ENCODE data around the gene CYFIP2. TPM values are rescaled to one million over a fixed set of nuclear protein-coding genes. Genes with fewer than 3 reads are reported as not detected.
A peak's percentile ranks its signal among the peaks of the same experiment; 100 is the strongest.

CYFIP2 gene
- polyA plus RNA-seq, 1 donor (not counting 4 experiments of a cell fraction or from before 2014, with no cell fraction given), result 0.62 TPM

GRCh38 chr5:157384971-157385709 lies 119.2 kb downstream of the CYFIP2 start:
- DNase-seq (ENCODE audit: low read depth, low spot score), result no peak
- H3K27ac ChIP-seq (ENCODE audit: control insufficient read depth, insufficient read depth, low read length), result no peak overlapping the region
- no peaks in the 10 kb centered on the region for H3K9me3 ChIP-seq (ENCODE audit: control insufficient read depth, low read depth, low read length)
- H3K9ac ChIP-seq (ENCODE audit: control insufficient read depth, extremely low read depth, insufficient read depth, low read length), result no peak overlapping the region
- no peaks in the 10 kb centered on the region for H4K20me1 ChIP-seq (ENCODE audit: control insufficient read depth, extremely low read depth, insufficient read depth, low read length)
- TF ChIP-seq, protein P1, sequence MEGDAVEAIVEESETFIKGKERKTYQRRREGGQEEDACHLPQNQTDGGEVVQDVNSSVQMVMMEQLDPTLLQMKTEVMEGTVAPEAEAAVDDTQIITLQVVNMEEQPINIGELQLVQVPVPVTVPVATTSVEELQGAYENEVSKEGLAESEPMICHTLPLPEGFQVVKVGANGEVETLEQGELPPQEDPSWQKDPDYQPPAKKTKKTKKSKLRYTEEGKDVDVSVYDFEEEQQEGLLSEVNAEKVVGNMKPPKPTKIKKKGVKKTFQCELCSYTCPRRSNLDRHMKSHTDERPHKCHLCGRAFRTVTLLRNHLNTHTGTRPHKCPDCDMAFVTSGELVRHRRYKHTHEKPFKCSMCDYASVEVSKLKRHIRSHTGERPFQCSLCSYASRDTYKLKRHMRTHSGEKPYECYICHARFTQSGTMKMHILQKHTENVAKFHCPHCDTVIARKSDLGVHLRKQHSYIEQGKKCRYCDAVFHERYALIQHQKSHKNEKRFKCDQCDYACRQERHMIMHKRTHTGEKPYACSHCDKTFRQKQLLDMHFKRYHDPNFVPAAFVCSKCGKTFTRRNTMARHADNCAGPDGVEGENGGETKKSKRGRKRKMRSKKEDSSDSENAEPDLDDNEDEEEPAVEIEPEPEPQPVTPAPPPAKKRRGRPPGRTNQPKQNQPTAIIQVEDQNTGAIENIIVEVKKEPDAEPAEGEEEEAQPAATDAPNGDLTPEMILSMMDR (optimal IDR thresholded peaks at IDR 0.05 in 1 of 3, IDR thresholded peaks at IDR 0.05 in 1 of 3, conservative IDR thresholded peaks at IDR 0.05 in 1 of 3; ENCODE audit: extremely low read depth in 1 of 3, insufficient read depth in 2 of 3, low read length in 3 of 3), result no peak
- no peak for TF ChIP-seq EZH2 (IDR thresholded peaks at IDR 0.05; ENCODE audit: low read length)
- no peaks in the 10 kb centered on the region for H3K27me3 ChIP-seq (ENCODE audit: control insufficient read depth, extremely low read depth, insufficient read depth, low read length)
- dilution Hi-C loops (cut with MboI; ENCODE audit: extremely low pct_ligation_motif_present, low sequenced_read_pairs), result no loop called here
- no peak overlapping the region for H3K4me3 ChIP-seq (ENCODE audit: control insufficient read depth in 2 of 3, extremely low read depth in 1 of 3, insufficient read depth in 2 of 3, low read depth in 1 of 3, low read length in 3 of 3)
- H3K4me1 ChIP-seq (ENCODE audit: control insufficient read depth, extremely low read depth, insufficient read depth, low read length), result peaks cover 26% of the 10 kb centered on the region
- peak; percentile 71 for FAIRE-seq
- H3K9me1 ChIP-seq (ENCODE audit: control insufficient read depth, extremely low read depth, insufficient read depth, low read length), result no peaks in the 10 kb centered on the region
- no peaks in the 10 kb centered on the region for H3K79me2 ChIP-seq (ENCODE audit: control insufficient read depth, insufficient read depth, low read length)
- no peaks in the 10 kb centered on the region for H3K36me3 ChIP-seq (ENCODE audit: control insufficient read depth in 2 of 2, extremely low read depth in 1 of 2, insufficient read depth in 2 of 2, low read length in 2 of 2)
- H2AFZ ChIP-seq (ENCODE audit: control insufficient read depth, low read length), result peak overlapping the region; percentile 54
- peak overlapping the region; percentile 22 for H3K4me2 ChIP-seq (ENCODE audit: control insufficient read depth, extremely low read depth, insufficient read depth, low read depth, low read length)

DNA sequence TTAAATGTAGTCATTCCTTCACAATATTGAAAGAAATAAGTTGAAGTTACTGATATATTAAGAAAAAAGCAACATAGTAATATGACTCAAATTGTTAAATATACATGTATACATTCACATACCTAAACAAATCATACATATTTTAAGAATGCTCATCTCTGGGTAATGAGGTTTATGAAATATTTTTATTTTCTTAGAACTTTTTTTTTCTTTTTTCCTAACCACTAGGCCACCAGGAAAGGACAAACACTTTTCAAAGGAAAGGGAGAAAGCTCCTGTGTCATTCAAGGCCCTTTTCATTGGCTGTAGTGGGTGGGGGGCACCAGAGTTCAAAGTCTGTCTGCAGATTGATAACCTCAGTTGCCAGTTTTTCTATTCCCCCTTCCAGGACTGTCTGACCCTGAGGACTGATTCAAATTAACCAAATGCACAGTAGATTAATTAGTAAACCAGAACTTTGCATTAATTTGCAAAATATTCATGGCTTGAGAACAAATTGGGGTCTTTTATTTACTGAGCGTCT lies 121.2 kb downstream of the CYFIP2 start:
- no peaks in the 10 kb centered on the region for H4K20me1 ChIP-seq (ENCODE audit: control insufficient read depth, extremely low read depth, insufficient read depth, low read length)
- H3K79me2 ChIP-seq (ENCODE audit: control insufficient read depth, insufficient read depth, low read length), result no peaks in the 10 kb centered on the region
- no peaks in the 10 kb centered on the region for H3K9me1 ChIP-seq (ENCODE audit: control insufficient read depth, extremely low read depth, insufficient read depth, low read length)
- TF ChIP-seq EZH2 (IDR thresholded peaks at IDR 0.05; ENCODE audit: low read length), result no peak
- TF ChIP-seq, protein P1 (optimal IDR thresholded peaks at IDR 0.05 in 1 of 3, IDR thresholded peaks at IDR 0.05 in 1 of 3, conservative IDR thresholded peaks at IDR 0.05 in 1 of 3; ENCODE audit: extremely low read depth in 1 of 3, insufficient read depth in 2 of 3, low read length in 3 of 3), result no peak
- H3K27me3 ChIP-seq (ENCODE audit: control insufficient read depth, extremely low read depth, insufficient read depth, low read length), result no peaks in the 10 kb centered on the region
- peaks cover 36% of the 10 kb centered on the region for H3K4me1 ChIP-seq (ENCODE audit: control insufficient read depth, extremely low read depth, insufficient read depth, low read length)
- peak overlapping the region; percentile 12 for H3K4me2 ChIP-seq (ENCODE audit: control insufficient read depth, extremely low read depth, insufficient read depth, low read depth, low read length)
- H2AFZ ChIP-seq (ENCODE audit: control insufficient read depth, low read length), result no peak overlapping the region
- H3K27ac ChIP-seq (ENCODE audit: control insufficient read depth, insufficient read depth, low read length), result no peak overlapping the region
- no peaks in the 10 kb centered on the region for H3K36me3 ChIP-seq (ENCODE audit: control insufficient read depth in 2 of 2, extremely low read depth in 1 of 2, insufficient read depth in 2 of 2, low read length in 2 of 2)
- DNase-seq (ENCODE audit: low read depth, low spot score) (no peak), FAIRE-seq (no peak)
- H3K4me3 ChIP-seq (ENCODE audit: control insufficient read depth in 2 of 3, extremely low read depth in 1 of 3, insufficient read depth in 2 of 3, low read depth in 1 of 3, low read length in 3 of 3), result no peak overlapping the region
- dilution Hi-C loops (cut with MboI; ENCODE audit: extremely low pct_ligation_motif_present, low sequenced_read_pairs), result no loop called here
- no peaks in the 10 kb centered on the region for H3K9me3 ChIP-seq (ENCODE audit: control insufficient read depth, low read depth, low read length)
- no peak overlapping the region for H3K9ac ChIP-seq (ENCODE audit: control insufficient read depth, extremely low read depth, insufficient read depth, low read length)
